ENCODE measurements around the gene IL11RA. TPM values are rescaled to one million over a fixed set of nuclear protein-coding genes. Genes with fewer than 3 reads are reported as not detected.

IL11RA gene
- total RNA-seq: 10 to 100 TPM in 1 of 3 donors, 1 to 10 TPM in 2; 7.7 to 10.4 (median 8.8) TPM

DNA sequence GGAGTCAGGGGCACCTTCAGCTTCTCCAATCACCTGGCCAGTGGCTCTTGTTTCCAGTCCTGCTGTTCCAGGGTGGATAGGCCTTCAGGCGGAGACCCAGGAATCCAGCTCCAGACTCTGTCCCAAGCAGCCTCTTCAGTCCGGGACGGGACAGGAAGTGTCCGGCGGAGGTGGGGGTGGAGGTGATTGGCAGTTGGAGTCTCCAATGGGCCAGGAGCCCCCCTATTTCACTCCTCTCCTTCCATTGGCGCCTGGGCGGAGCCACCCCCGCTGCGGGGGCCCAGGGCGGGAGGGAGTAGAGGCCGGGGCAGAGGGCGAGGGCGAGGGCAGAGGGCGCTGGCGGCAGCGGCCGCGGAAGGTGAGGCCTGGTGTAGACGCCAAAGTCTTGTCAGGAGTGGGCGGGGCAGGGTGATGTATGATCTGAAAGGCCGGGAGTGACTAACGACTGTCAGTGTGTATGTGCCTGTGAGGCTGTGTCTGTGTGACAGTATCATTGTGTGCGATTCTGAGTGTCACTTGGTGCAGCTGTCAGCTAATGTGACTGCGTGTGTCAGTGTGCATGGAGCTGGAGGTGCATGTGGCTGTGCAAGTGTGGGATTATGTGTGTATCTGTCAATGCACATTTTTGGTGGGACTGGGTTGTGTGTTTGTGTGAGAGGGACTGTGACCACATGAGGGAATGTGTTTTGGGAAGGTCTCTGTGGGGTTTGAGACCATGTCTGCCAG lies at the start of gene IL11RA:
Gene IL11RA, plus strand, starts transcription at position 310 of the 726 bp plus-strand sequence. CDS start 3,033 bp downstream, outside the sequence.
- peaks cover 17% of the 10 kb centered on the region for H3K36me3 Mint-ChIP-seq (ENCODE audit: insufficient read depth)
- peaks cover 46% of the 10 kb centered on the region for H3K4me1 Mint-ChIP-seq (ENCODE audit: low read depth)
- H3K27me3 Mint-ChIP-seq (ENCODE audit: low read depth): no peaks in the 10 kb centered on the region
- ATAC-seq (peak; percentile 85 to 86), DNase-seq (peak; percentile 40)
- peak within 1 kb of the TSS; percentile 30 for H3K4me3 Mint-ChIP-seq
- H3K9me3 Mint-ChIP-seq: no peaks in the 10 kb centered on the region

- Mint-ChIP-seq H3K27me3 (ENCODE audit: low read depth) (peaks cover 3% of the 10 kb centered on the region), H3K4me1 (ENCODE audit: low read depth) (no peaks in the 10 kb centered on the region), H3K9me3 (no peaks in the 10 kb centered on the region), H3K36me3 (ENCODE audit: insufficient read depth) (no peaks in the 10 kb centered on the region), H3K4me3 (no peak overlapping the region)
- ATAC-seq (peak; percentile 93 to 98), DNase-seq (peak; percentile 80)
These were observed 48.3 kb upstream of the IL11RA start for GRCh38 chr9:34603610-34604231.

DNA sequence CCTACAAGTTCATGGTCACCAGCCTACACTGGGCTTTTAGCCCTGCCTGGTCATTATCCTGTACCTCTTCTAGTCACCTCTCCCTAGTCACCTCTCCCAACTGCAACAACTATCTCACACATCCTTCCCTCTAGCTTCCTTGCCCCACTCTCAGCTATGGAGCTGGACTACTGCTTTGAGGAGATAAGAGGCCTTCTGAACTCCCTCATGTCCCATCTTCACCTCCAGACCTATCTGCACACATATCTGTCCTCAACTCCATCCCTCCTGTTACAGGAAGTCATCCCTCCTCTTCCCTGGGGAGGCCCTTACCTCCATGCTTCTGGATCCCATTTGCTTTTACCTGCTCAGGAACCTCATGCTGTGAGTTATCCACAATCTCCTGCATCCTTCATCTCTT lies 45.8 kb upstream of the IL11RA start:
- peaks cover 5% of the 10 kb centered on the region for H3K4me1 Mint-ChIP-seq (ENCODE audit: low read depth)
- H3K4me3 Mint-ChIP-seq: no peak overlapping the region
- H3K9me3 Mint-ChIP-seq: no peaks in the 10 kb centered on the region
- DNase-seq (no peak), ATAC-seq (no peak)
- H3K27me3 Mint-ChIP-seq (ENCODE audit: low read depth): peaks cover 3% of the 10 kb centered on the region
- no peaks in the 10 kb centered on the region for H3K36me3 Mint-ChIP-seq (ENCODE audit: insufficient read depth)

DNA sequence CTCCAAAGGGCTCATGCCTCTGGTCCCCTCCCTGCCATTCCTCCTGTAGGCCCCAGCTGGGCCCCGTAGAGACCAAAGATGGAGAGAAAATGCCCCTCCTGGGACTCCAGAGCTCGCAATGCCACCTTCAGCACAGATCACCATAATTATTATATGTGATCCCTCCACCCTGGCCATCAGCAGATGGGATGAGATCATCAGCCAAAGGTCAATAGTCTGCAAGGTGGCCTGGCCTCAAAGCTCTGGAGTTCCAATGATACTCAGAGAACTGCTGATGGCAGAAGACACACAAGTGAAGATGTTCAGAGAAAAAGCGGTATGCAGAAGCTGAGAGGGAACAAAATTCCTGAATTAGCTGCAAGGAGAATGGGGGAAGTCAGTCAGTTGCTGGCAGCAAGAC lies 45.1 kb upstream of the IL11RA start:
- Mint-ChIP-seq H3K36me3 (ENCODE audit: insufficient read depth) (no peaks in the 10 kb centered on the region), H3K4me3 (no peak overlapping the region), H3K27me3 (ENCODE audit: low read depth) (peaks cover 3% of the 10 kb centered on the region), H3K4me1 (ENCODE audit: low read depth) (peaks cover 8% of the 10 kb centered on the region), H3K9me3 (no peaks in the 10 kb centered on the region)
- ATAC-seq (no peak), DNase-seq (no peak)

- peaks cover 3% of the 10 kb centered on the region for H3K27me3 Mint-ChIP-seq (ENCODE audit: low read depth)
- H3K4me1 Mint-ChIP-seq (ENCODE audit: low read depth): peaks cover 10% of the 10 kb centered on the region
- DNase-seq (no peak), ATAC-seq (no peak)
- H3K9me3 Mint-ChIP-seq: no peaks in the 10 kb centered on the region
- H3K4me3 Mint-ChIP-seq: no peak overlapping the region
- H3K36me3 Mint-ChIP-seq (ENCODE audit: insufficient read depth): no peaks in the 10 kb centered on the region
These were observed 44.7 kb upstream of the IL11RA start for GRCh38 chr9:34607331-34607730.

DNA sequence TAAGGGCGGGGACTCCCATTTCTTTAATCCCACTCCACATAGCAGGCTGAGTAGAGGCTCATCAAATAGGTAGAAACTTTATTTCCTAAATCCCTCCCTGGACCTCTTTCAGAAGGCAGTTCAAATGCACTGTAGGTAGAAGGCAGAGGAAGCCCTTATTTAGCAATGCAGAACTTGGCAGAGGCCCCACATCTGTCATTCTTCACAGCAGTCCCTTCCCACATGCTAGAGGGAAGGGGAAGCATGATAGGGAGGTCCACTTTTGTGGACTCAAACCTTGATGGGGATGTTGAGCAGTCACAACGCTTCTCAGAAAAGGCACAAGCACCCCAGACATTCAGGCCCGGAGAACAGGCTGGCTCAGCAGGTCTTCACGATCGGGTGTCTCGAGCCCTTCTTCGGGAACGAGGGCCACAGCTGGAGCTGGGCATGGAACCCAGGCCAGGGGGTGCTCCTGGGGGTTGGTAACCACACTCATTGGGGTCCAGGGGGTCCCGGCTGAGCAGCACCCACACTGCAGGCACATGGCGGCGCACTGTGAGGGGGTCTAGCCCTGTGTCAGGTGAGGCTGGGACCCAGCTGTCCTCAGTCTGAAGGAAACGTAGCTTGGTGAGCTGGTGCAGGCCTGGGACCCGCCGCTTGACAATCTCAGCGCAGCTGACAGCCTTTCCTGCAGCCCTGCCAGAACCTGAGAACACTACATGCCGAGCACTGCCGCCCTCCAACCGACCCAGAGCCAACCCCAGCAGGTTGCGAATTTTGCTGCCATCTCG lies 41.4 kb upstream of the IL11RA start:
- Mint-ChIP-seq H3K4me1 (ENCODE audit: low read depth) (peaks cover 19% of the 10 kb centered on the region), H3K36me3 (ENCODE audit: insufficient read depth) (no peaks in the 10 kb centered on the region), H3K9me3 (no peaks in the 10 kb centered on the region), H3K4me3 (peak overlapping the region; percentile 86), H3K27me3 (ENCODE audit: low read depth) (no peaks in the 10 kb centered on the region)
- ATAC-seq (no peak), DNase-seq (no peak)

DNA sequence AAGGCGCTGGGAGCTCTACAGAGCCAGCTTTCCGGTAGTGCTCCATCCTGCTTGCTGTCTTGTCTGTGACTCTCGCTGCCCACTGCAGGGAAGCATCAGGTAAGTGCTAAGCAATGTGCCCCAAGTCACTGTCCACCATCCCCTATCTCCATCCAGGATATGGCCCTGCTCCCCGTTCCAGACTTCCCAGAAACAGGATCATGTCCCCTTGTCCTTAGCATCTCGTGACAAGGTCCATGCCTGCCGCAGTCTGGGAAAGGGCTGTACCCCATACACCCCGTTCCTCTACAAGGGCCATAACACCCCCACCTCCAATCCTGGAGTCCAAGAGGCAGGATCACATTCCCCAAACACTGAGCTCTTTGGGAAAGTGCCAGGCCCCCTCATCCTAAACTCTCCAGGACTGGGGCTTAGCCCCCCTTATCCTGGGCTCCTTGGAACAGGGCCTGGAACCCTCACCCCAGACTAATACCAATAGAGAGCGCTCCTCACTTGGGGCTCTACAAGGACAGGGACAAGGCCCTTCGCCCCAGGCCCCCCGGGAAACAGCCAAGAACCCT lies 40.7 kb upstream of the IL11RA start:
- Mint-ChIP-seq H3K4me1 (ENCODE audit: low read depth) (peaks cover 19% of the 10 kb centered on the region), H3K36me3 (ENCODE audit: insufficient read depth) (peaks cover 2% of the 10 kb centered on the region), H3K27me3 (ENCODE audit: low read depth) (no peaks in the 10 kb centered on the region), H3K4me3 (peak overlapping the region; percentile 86), H3K9me3 (no peaks in the 10 kb centered on the region)
- no peak for DNase-seq
- peak; percentile 17 to 22 for ATAC-seq

- peaks cover 6% of the 10 kb centered on the region for H3K36me3 Mint-ChIP-seq (ENCODE audit: insufficient read depth)
- peaks cover 19% of the 10 kb centered on the region for H3K4me1 Mint-ChIP-seq (ENCODE audit: low read depth)
- H3K4me3 Mint-ChIP-seq: peak within 1 kb of the TSS; percentile 86
- H3K27me3 Mint-ChIP-seq (ENCODE audit: low read depth): no peaks in the 10 kb centered on the region
- peak; percentile 94 for ATAC-seq
- DNase-seq: peak; percentile 76
- no peaks in the 10 kb centered on the region for H3K9me3 Mint-ChIP-seq
These were observed 39.9 kb upstream of the IL11RA start, which contains the start of gene RPP25L for GRCh38 chr9:34611811-34612787. TSS of gene RPP25L (minus strand) at chr9:34612097. CDS start at chr9:34611296, 801 bp downstream.

DNA sequence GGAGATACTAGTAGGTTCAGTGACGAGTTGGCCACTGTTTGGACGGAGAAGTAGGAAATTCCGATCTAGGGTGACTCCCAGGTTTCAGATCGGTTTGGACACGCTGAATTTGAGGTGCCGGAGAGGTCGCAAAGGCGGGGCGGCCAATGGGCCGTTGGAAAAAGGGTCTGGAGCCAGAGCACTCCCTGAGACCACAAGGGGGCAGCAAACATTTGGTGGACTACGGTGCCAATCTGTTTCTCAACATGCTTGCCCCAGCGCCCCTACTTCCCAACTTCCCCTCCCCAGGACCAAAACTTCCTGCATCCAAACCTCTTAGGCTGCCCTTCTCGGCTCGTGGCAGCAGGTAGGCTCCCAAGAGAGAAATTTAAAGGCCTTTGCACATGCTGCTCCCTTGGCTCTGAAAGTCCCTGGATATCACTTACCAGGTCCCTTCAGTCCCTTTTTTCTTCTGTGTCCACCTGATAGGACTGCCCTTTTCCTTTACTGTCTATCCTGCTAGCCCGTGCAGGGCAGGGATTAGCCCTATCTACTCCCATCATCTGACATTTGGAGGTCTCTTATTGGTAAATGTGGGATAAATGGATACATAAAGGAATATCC lies 39.1 kb upstream of the IL11RA start:
- Mint-ChIP-seq H3K27me3 (ENCODE audit: low read depth) (no peaks in the 10 kb centered on the region), H3K36me3 (ENCODE audit: insufficient read depth) (peaks cover 10% of the 10 kb centered on the region), H3K4me1 (ENCODE audit: low read depth) (peaks cover 19% of the 10 kb centered on the region), H3K9me3 (no peaks in the 10 kb centered on the region), H3K4me3 (peak overlapping the region; percentile 86)
- DNase-seq (peak; percentile 57), ATAC-seq (peak; percentile 42 to 54)

DNA sequence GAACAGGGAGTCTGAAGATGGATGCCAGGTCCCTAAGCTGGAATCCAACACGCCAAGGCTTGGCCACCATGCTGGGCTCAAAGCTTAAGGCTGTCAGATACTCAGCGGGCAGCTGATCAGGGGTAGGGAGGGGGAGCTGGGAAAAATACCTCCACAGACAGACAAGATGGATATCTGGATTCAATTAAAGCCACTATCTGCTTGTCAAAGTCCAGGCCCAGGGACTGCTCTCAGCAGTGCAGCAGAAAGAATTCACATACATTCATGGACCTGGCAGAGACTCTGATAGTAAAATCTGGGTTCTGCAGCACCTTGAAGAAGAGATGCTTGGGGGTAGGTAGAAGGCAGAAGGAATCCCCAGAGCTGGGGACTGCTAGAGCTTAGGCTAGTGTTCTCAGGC lies 36.9 kb upstream of the IL11RA start:
- peaks cover 14% of the 10 kb centered on the region for H3K36me3 Mint-ChIP-seq (ENCODE audit: insufficient read depth)
- ATAC-seq (no peak), DNase-seq (no peak)
- peaks cover 32% of the 10 kb centered on the region for H3K4me1 Mint-ChIP-seq (ENCODE audit: low read depth)
- H3K9me3 Mint-ChIP-seq: no peaks in the 10 kb centered on the region
- no peaks in the 10 kb centered on the region for H3K27me3 Mint-ChIP-seq (ENCODE audit: low read depth)
- H3K4me3 Mint-ChIP-seq: no peak overlapping the region

GRCh38 chr9:34620061-34620994 lies 31.7 kb upstream of the IL11RA start, which contains the start of gene DCTN3:
TSS of gene DCTN3 (minus strand) at chr9:34620495. CDS start at chr9:34620464, 31 bp downstream.
- Mint-ChIP-seq H3K4me1 (ENCODE audit: low read depth) (peaks cover 24% of the 10 kb centered on the region), H3K4me3 (peak within 1 kb of the TSS; percentile 96), H3K27me3 (ENCODE audit: low read depth) (peaks cover 28% of the 10 kb centered on the region), H3K36me3 (ENCODE audit: insufficient read depth) (peaks cover 14% of the 10 kb centered on the region), H3K9me3 (no peaks in the 10 kb centered on the region)
- peak; percentile 83 for DNase-seq
- ATAC-seq: peak; percentile 99
